ENCODE results near the gene SLC29A4.
"Not testable (repeated sequence)": the region's sequence is repeated elsewhere in the genome, so short reads cannot be mapped to it uniquely, and the experiment has no call there.

Gene SLC29A4

DNA sequence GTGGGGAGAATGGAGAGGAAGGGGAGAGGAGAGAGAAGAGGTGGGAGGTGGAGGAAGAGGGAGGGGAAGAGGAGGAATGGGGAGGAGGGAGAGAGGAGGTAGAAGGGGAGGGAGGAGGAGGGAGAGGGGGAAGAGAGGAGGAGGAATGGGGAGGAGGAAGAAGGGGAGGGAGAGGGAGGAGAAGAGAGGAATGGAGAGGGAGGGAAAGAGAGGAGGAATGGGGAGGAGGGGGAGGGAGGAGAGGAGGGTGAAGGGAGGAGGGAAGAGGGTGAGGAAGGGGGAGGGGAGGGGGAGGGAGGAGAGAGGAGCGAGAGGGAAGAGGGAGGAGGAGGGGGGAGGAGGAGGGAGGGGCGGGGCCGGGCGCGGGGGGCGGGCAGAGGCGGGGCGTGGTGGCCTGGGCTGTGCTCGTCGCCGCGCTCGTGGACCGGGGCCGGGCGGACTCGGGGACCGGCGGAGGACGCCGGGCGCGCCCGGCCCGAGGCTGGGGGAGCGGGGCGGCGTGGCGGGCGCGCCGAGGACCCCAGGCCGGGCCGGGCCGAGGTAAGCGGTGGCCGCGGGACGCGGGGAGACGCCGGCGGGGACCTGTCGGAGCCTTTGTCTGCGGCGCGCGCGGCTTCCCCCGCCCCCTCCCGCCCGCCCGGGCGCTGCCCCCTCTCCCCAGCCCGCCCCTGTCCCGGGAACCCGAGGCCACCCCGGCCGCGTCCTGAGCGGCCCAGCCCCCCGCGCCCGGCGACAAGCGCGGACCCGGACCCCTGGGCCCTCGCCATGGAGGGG is at the start of gene SLC29A4:
Gene SLC29A4 (plus strand): TSS at position 401 of the 774 bp plus-strand sequence. CDS start 4,874 bp downstream, outside the sequence.
- DNase-seq = peak; percentile 34

- DNase-seq = no peak
These were observed 47.6 kb upstream of the SLC29A4 start for GRCh38 chr7:5234852-5235831.

- peak; percentile 78 for DNase-seq
These were observed 45.5 kb upstream of the SLC29A4 start for GRCh38 chr7:5237286-5237685.

GRCh38 chr7:5238500-5238899 is 44.2 kb upstream of the SLC29A4 start:
- DNase-seq = no peak

GRCh38 chr7:5243261-5243660 is 39.5 kb upstream of the SLC29A4 start:
- no peak for DNase-seq

DNA sequence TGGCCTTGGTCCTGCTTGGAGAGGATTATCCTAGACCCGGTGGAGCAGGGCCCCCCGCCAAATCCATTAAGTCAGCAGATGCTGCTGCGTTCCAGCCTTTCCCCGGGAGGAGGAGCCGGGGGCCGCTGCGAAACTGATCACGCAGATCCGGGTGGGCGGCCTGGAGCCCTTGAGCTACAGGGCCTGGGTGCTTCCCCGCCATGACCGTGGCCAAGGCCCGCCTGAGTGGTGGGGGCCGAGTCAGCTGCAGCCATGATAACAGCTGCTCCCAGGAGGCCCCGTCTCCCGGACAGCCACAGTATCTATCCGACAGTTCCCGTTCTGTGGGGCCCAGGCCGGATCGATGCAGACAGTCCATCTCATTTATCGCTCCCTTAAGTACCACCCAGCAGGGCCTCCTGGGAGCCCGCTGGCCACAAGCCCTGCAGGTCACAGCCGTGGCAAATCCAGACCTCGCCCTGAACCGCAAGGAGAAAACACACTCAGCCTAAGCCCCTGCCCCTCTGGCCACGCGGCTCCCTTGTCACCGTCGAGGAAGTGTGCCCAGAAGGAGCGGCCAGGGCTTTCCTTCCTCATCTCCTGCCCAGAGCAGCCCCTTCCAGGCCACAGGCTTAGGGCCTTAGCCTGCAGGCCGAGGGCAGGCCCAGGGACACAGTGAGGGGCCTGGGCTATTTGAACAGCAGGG is 34.4 kb upstream of the SLC29A4 start:
- DNase-seq = peak; percentile 47

GRCh38 chr7:5250787-5251186 is 32.0 kb upstream of the SLC29A4 start:
- not testable (repeated sequence) for DNase-seq

DNA sequence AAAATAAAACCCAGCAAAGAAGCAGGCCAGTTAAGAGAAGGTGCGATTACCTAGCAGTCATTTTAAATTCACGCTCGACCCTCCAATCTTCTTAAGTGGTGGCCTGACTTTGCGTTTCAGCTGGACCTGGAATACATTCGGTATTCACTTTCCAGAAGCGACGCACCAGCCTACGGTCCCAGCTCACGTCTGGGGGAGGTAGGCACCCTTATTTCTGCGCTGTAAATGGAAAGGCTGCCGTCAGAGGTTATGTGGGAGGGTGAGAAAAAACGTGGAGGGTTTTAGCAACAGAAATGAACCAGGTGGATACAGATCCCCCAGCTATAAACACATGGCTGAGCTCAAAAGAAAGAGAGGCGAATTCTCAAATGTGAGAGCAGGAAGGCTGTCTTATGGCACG is 29.2 kb upstream of the SLC29A4 start:
- not testable (repeated sequence) for DNase-seq

DNA sequence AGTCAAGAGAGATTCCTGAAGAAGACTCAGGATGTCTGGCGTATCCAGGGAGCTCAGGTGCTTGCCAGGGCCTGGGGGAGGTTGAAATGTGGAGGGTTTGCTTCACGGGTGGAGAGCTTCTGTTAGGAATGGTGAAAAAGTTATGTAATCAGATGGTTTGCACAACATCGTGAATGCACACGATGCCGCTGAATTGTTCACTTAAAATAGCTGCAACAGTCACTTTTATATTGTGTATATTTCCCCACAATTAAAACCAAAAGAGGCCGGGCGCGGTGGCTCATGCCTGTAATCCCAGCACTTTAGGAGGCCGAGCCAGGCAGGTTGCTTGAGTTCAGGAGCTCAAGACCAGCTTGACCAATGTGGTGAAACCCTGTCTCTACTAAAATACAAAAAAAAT is 28.4 kb upstream of the SLC29A4 start:
- not testable (repeated sequence) for DNase-seq

- DNase-seq = no peak
These were observed 26.9 kb upstream of the SLC29A4 start for GRCh38 chr7:5255832-5256231.

DNA sequence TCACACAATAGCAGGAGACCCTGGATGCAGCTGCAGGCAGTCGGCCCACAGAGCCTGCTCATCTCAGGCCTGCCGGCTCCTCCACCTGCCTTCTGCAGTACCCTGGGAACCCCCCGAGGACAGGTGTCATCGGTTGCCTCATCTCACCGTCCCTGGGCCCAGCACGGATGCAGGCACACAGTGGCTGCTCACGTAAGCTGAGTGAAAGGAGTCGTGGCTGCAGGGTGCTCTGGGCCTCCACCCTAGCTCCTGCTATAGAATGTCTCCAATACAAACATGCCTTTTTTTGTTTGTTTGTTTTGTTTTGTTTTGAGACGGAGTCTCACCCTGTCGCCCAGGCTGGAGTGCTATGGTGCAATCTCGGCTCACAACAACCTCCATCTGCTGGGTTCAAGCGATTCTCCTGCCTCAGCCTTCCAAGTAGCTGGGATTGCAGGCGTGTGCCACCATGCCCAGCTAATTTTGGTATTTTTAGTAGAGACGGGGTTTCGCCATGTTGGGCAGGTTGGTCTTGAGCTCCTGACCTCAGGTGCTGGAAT is 22.1 kb upstream of the SLC29A4 start:
- DNase-seq = not testable (repeated sequence)

DNA sequence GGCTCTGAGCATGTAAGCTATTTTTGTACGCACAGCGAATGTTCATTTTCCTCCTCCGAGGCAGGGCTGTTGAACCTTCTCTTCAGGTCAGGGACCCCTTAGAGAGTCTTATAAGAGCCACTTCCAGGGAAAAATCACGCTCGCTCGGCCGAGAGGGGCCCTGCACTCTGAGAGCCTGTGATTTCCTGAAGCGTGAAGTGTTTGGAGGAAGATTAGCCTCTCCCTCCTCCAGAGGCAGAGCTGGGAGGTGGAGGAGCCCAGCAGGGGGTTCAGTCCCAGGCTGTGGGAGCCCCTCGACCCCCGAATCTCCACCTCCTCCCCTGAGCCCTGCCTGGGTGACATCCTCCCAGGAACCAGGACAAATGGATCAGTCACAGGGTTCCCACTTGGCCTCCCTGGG is 19.7 kb upstream of the SLC29A4 start:
- DNase-seq = not testable (repeated sequence)

DNA sequence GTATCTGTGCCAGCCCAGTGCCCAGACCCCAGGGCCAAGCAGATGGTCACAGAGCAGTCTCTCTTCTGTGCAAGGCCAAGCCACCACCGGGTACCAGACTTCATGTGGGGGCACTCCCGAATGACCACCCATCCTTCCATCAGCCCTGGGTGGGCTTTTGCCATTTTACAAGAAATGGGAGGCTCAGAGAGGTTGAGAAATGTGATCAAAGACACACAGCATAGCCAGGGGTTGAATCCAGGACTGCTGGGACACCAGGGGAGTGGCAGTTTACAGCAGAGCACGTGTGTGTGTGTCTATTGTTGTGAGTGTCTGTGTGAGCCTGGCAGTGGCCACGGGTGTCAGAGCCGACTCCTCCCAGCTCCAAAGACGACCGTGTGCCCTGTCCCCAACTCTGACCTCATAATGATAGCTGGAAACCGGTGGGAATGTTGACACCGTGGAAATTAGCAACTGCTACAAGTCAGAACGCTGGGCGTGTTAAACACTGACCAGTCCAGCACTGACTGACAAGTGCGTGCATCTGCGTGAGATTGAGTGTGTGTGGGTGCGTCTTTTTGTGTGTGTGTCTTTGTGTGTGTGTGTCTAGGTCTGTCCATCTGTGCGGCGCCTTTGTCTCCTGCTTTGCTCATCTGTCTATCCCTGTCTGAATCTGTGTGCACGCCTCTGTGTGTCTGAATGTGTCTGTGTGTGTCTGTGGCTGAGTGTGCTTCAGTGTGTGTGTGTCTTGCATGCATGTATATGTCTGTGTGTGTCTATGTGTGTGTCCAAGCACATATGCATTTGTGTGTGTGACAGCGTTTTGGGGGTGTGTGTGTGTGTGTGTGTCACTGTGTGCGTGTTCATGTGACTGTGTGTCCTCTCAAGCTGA is 17.2 kb upstream of the SLC29A4 start:
- no peak for DNase-seq

DNA sequence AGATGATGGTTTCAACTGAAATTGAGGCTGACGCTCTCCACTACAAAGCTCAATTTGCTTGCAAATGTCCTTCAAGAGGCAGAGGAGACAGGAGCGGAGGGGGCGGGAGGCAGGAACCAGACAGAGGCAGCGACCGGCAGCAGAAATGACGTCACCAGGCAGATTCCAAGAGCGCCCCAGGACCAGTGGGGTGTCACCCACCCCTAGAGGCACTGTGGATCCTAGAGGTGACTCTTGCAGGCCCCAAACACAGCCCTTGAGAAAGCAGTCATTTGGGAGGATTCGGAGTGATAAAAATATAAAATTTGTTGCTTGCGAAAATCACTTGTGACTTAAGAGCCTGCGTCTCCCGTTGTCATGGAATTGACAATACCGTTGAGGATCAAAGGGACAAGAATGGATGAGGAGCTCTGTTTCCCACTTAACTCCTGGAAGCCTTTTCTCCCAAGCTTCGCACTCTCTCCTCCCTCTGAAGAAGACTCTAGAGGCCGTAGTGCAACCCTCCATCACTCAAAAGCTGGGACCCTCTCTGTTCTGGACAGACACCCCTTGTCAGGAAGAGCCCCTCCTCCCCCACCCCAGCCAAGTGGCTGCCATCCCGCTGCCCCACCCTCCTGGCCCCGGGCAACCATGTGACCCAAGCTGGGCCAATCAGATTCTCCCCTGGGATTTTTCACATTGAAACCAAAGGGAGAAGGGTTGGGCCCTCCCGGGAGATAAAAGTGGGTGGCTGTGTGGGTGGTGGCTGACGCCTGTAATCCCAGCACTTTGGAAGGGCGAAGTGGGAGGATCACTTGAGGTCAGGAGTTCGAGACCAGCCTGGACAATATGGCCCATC is 16.3 kb upstream of the SLC29A4 start:
- no peak for DNase-seq

GRCh38 chr7:5267829-5268228 is 14.9 kb upstream of the SLC29A4 start:
- DNase-seq = not testable (repeated sequence)

DNA sequence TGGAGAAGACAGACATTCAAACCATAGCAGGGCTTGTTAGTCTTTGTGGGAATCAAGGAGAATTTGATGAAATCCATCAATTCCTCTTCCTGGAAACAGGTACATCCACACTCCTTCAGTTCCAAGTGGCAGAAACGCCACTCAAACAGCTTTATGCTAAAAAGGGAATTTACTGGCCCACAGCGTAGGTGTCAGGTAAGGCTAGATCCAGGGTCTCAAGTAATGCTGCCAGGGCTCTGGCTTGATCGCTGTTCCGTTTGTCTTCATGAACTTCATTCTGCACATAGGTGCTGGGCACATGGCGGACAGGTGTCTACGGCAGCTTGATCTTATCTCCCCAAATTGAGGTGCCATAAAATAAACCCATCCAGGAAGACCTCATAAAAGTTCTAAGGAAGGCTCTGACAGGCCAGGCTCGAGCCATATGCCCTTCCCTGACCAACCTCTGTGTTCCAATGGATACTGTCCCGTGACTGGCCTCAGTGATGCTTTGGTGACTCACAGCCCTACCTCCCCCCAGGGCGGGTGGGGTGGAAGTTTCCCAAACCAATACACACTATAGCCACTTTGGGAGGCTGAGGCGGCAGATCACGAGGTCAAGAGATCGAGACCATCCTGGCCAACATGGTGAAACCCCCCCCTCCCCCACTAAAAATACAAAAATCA is 12.6 kb upstream of the SLC29A4 start:
- not testable (repeated sequence) for DNase-seq

DNA sequence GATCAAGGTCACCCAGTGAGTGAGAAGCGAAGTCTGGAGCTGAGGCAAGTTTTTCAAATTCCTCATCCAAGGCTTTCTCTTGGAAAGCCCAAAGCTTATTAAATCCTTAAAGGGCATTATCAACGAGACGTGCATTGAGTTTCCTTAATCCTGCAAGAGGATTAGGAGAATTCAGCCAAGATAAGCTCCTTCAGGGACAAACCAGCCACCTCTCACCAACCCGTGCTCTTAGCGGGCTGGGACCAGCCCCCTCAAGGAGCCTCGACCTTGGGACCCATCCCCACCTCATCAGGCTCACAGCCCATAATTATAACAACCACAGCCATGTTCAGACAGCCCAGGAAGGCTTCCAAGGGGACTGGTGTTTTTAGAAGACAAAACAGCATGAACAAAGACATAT is 12.0 kb upstream of the SLC29A4 start:
- no peak for DNase-seq

- not testable (repeated sequence) for DNase-seq
These were observed 8.8 kb upstream of the SLC29A4 start for GRCh38 chr7:5273831-5274405.

GRCh38 chr7:5274441-5274840 is 8.3 kb upstream of the SLC29A4 start:
- no peak for DNase-seq

GRCh38 chr7:5274985-5275431 is 7.7 kb upstream of the SLC29A4 start:
- not testable (repeated sequence) for DNase-seq

Measured in midbrain (tissue), 1 donor.